Activated naive CD4-positive, alpha-beta T cell treated with anti-CD3 and anti-CD28 coated beads, Interleukin-2, amount 50 U/mL, for 16 hours (primary cell): ENCODE data around the gene GNAT1.

ENCODE experiments used
- DNase-seq: peaks from one replicate; pipeline ENCODE4 v3.0.0-alpha.2; 2020

Gene GNAT1

DNA sequence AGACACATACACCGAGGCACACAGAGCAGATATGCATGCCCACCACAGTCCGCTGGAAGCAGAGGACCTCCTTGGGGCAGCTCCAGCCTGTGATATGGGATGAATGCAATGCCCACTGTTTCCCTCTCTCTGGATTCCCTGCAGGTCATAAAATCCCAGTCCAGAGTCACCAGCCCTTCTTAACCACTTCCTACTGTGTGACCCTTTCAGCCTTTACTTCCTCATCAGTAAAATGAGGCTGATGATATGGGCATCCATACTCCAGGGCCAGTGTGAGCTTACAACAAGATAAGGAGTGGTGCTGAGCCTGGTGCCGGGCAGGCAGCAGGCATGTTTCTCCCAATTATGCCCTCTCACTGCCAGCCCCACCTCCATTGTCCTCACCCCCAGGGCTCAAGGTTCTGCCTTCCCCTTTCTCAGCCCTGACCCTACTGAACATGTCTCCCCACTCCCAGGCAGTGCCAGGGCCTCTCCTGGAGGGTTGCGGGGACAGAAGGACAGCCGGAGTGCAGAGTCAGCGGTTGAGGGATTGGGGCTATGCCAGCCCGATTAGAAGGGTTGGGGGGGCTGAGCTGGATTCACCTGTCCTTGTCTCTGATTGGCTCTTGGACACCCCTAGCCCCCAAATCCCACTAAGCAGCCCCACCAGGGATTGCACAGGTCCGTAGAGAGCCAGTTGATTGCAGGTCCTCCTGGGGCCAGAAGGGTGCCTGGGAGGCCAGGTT lies at the start of gene GNAT1:
TSS of gene GNAT1 (plus strand) at position 675 of the 725 bp plus-strand sequence. CDS start 116 bp downstream, outside the sequence.
- DNase-seq, result no peak

DNA sequence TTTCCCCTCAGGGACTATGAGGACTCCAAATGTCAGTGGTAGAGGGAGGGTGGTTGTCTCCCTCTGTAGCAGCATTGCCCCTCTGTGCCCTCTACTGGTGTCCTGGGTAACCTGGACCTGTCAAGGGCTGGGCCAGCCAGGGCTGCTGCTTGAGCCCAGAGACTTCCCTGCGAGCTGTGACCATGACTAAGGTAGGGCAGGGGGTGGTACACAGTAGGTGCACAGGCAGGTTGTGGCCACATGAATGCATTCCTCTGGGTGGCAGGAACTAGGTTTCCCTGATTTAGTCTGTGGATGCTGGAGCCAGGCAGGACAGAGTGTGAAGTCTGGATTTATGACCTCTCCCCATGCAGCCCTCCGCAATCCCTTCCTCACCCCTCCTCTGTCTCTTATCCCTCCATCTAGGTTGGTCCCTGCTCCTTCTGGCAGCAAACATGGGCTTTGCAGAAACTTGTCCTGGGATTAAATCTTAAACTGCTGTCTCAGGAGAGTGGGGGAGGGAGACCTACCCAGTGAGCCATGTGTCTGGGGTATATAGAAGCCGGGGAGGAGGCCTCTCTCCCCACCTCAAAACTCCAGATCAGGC lies 45.0 kb upstream of the GNAT1 start:
- no peak for DNase-seq

DNA sequence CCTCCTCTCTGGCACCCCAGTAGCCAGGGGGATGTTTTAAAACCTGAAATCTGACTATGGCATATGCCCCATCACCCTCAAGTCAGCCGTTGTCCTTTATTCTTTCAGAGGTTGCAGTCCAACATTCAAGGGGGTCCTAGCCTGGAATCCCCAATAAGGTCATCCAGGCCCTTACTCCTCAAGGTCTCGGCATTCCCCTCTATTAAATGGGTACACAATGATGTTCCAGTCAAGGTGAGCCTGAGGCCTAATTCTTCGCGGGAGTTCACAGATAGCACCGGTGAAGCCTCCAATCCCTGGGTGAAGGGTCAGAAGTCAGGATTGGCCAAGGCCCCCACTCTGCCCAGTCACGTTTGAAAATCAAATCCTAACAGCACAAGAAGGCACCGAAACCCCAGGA lies 44.4 kb upstream of the GNAT1 start:
- no peak for DNase-seq

DNA sequence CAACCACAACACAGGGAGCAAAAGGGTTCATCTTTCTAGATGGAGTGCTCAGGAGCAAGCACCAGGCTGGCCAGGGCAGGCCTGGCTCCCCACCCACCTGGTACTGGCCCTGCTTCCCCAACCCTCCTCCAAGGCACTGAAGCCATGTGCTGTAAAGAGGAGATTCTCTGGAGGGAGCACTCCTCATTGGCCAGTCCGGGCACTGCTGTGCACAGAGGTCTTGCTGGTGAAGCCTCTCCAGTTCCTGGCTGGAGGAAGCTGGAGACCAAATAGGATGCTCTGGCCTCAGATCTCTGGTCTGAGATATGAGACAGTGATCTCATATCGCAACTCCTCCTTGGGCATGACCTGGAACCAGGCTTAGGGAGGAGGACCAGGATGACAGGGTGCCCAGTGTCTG lies 44.0 kb upstream of the GNAT1 start:
- DNase-seq, result no peak

DNA sequence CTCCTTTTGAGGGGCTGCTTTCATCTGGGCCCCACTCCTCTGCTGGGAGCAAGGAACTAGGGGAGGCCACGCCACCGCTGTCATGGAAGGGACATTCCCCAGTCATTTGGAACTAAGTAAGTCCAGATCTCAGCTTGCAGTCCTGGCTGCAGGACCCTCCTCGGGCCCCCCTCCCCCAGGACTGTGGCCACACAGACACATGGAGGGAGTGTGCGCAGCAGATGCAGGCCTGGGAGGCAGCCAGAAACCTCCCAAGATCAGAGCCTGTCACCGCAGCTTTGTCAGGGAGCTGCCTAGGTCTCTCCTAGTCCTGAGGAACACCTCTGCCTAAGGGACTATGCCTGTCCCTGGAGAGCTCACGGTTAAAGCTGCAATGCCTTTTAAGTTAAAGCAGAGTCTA lies 43.5 kb upstream of the GNAT1 start:
- DNase-seq, result no peak

DNA sequence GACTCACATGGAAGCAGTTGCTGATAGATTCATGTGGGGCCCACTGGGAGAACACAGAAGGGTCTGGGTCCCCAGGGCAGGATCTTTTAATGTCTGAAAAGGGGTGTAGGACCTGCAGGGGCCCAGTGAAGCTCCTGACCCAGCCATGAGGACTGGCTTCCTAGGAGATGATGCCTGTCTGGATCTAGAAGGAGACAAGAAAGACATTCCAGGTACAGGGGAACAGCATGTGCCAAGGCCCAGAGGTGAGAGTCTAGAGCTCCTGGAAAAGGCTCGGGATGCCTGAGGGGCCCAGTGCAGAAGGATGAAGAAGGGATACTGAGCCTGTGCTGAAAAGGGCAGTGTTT lies 41.0 kb upstream of the GNAT1 start:
- DNase-seq, result no peak

DNA sequence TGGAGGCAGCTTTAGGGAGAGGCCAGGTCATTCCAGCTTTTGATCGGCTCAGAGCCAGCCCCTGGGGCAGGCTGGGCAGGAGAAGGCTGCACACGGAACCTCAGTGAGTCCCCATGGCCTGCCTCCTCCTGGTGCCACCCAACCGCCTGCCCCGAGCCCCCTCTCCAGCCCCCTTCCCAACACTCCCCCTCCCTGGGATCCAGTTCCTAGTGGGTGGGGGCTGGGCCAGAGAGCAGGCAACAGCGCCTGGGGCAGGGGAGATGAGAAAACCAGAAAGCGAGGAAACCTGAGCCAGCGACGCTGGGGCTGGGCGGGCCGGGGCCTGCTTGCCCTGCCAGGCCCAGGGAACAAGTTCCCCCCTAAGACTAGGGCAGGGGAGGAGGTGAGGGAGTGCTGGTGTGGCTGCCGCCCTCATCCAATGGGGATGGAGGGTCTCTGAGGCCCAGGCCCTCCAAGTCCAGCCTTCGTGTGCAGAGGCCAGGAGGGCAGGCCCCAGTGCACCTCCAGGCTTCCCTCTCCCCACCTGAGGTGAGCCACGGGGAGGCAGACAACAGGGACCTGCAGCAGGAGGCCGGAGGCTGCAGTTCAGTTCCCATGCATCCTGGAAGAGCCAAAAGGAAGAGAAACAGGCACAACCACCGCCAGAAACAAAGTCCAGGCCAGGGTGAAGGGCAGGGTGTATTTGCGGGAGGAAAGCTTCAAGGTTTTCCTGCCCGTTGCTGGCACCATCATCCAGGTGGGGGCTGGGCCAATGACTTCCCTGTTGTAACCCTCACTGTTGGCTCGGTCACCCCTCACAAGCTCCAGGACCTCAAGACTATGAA lies 40.3 kb upstream of the GNAT1 start:
- no peak for DNase-seq

DNA sequence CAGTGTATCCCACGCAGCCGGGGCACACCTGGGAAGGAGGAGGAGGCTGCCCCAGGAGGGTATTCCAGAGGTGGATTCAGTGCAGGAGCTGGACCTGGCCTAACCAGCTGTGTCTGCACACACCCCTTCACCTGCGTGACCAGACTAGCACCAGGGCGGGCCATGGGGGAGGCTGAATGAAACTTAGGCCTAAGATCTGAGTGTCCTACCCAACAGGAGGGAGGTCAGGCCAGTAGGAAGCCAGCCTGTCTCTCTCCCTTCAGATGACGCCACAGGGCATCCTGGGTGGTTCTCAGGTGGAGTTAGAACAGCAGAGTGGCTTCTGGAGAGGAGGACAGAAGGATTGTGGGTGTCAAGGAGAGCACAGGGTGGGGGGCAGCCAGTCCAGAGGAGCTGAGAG lies 39.7 kb upstream of the GNAT1 start:
- no peak for DNase-seq

DNA sequence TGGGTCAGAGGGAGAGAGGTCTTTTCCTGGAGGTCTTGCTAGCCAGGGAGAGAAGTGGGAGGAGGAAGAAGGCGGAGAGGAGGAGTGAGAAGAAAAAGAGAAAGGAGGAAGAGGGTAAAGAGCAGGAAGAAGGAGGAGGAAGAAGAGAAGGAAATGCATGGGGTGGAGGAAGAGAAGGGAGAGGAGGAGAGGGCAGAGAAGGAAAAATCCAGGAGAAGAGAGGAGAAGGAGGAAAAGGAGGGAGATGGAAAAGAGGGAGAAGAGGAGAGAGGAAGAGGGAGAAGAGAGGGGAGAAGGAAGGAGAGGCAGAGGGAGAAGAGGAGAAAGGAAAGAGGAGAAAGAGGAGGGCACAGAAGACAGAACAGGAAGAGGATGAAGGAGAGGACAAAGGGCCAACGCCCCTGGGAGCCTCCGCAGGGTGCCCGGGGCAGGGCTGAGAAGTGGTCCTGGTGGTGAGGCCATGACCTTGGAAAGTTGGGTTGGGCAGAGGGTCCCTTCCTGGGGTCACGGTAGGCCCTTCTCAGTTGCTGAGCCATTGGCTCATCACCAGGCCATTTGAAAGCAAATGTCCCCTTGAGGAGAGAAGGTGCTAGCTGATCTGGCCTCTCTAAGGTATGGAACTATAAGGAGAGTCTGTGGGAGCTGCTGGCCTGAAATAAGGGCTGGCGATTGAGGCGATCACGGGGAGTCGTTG lies 37.5 kb upstream of the GNAT1 start:
- DNase-seq, result no peak

DNA sequence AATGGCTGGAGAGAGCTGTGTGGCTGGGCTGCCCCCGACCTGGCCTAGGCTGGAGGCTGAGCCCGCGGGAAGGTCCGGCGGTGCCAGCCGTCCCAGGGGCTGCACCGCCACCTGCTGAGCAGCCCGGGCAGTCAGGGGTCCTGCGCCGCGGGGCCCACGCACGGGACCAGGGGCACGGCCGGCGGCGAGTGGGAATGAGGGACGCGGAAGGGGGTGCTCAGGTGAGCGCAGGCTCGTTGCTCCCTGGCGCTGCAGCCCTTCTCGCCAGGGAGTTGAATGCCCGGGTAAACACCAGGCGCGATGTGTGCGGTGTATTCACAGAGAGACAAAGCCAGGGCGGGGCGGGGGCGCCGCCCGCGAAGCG lies 37.0 kb upstream of the GNAT1 start:
- no peak for DNase-seq

DNA sequence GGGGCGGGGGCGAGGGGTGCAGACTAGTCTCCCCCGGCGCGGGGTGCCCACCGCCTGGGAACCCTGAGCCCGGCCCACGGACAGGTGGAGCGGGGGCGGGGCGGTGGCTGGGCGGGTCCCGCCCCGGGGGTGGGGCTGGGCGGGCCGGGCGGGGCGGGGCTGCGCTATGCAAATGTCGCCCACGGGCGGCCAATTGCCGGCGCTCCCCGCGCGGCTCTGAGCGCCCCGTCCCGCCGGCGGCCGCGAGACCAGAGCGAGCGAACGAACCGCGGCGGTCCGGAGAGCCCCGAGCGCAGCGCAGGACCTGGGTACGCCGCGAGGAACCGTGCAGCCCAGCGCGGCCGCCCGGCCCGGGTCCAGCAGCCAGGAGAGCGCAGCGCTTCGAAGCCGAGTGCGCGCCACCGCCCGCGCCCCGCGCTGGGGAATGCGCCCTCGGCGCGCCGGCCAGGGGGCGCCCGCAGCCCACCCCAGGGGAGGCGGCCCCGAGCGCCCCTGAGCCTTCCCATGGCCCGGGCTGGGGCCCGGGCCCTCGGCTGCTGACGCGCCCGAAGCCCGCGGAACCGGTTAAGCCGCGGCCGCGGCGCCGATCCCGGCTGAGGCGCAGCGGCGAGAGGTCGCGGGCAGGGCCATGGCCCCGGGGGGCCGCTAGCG lies 36.4 kb upstream of the GNAT1 start, which contains the start of gene SEMA3F:
TSS of gene SEMA3F (plus strand) at position 485 of the 651 bp plus-strand sequence. CDS start 4,299 bp downstream, outside the sequence.
- peak; percentile 67 for DNase-seq

DNA sequence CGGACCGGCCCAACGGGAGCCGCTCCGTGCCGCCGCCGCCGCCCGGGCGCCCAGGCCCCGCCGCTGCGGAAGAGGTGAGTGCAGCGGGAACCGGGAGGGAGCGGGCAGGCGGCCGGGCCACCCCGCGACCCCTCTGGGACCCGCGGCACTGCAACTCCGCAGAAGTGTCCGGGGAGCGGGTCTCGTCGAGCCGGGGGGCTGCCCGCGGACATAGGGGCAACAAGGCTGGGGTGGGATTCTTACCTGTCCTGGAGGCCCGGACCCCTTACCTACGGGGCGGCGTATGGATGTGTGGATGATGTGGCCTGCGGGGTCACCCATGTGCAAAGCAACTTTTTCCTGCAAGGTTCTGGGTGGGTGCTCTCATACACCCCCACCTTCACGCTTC lies 35.9 kb upstream of the GNAT1 start:
- no peak for DNase-seq

DNA sequence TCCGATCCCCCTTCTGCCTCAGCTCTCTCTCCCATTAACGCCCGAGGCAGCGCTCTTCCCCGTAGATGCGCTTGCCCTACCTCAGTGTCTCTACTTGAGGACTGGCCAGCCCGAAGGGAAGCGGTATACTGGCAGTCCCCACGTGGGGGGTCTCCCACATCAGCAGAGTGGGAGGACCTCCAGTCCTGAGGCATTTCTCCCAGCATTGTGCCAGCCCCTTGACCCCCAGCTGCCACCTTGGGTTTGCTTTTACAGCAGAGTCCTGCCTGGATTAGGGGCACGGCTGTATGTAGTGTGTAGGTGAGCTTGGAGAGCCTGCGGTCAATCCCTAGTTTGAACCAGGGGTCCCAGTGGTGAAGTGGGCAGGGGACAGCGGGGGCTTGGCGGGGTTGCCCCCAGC lies 35.5 kb upstream of the GNAT1 start:
- DNase-seq, result no peak

DNA sequence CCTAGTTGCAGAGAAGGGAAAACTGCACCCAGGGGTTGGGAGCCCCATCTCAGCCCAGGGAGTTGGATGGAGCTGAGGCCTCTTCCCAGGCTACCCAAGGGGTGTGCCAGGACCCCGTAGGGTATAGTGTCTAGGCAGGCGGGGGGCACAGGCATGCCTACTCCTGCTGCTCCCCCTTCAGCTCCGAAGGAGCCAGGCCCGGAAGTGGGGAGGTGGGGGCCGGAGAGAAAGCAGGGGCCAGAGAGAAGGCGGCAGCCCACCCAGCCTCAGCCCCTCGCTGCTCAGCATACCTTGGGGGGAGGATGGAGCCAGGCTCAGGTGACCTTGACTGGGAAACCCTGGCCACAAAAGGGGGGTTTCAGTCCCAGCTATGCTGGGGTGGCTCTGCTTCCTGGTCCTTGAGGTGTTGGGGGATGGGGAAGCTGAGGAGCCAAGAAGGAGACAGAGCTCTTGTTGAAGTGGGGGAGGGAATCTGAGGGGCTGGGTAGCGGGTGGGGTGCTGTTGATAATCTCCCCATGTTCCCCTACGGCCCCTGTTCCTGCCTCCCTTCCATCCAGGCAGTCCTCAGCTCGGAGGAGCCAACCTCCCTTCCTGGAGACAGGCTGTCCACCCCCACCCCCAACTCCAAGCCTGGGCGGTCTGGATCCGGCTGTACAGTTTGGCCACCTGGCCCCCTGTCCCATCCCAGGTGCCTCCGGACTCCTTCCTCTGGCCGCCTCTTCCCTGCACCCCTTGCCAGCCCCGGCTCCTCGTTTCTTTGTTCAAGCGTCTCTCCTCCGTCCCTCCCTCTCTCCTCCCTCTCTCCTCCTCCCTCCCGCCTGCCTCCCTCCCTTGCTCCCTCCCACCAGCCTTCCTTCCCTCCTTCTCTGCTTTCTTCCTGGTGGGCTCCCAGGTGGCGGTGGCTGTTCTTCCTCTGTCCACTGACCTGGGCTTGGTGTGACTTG lies 34.6 kb upstream of the GNAT1 start:
- DNase-seq, result no peak

DNA sequence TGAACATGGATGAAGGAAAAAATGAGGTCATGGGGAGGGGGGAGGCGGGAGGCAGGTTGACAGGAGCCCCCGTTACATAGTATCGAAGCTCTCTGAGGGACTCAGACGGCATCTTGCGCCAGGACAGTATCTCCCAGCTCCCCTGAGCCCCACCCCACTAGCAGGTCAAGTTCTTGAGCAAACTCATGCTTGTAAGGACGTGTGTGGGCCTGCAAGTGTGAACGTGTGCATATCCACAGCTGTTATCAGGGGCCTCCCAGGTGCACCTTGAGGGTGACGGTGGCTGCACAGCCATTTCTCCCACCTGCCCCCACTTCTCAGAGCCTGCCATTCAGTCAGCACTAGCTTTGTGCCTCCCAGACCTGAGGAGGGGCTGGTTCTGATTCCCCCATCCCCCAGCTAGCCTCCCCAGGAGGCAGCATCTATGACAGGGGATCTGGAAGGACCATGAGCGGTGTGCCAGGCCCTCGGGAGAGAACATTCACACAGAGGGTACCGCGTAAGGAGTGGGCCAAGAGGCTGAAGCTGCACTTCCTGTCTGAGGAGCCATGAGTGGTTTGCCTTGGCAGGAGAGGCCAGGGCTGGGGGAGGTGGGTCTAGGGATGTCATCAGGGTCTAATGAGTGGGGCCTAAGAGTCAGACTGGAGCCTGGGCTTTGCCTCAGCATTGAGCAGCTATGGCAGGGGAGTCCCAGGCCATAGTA lies 33.4 kb upstream of the GNAT1 start:
- no peak for DNase-seq

DNA sequence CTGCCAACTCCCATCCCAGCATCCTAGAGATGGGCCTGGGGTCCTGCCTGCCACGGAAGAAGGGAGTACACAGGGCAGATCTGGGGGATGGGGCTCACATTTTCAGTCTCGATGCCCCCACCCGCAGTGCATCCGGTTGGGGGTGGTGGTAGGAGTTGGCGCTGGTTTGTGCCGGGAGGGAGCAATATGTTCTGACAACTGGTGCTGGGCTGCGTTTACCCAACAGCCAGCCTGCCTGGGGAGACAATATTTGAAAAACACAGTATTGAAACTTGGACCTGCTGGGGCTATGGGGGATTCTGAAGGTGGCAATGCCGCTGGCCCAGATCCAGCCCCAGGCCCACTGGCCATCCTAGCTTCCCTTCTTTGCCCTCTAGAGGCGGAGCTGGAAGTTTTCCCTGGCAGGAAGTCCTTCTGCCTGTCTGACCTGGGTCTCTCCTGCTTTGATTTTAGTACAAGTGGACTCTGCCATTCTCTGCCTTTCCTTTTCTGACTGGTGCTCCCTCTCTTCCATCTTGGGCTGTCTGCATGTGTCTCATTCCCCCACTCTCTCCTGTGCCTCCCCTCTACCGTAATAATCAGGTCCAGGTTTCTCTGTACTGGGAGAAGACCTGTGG lies 32.8 kb upstream of the GNAT1 start:
- DNase-seq, result no peak

DNA sequence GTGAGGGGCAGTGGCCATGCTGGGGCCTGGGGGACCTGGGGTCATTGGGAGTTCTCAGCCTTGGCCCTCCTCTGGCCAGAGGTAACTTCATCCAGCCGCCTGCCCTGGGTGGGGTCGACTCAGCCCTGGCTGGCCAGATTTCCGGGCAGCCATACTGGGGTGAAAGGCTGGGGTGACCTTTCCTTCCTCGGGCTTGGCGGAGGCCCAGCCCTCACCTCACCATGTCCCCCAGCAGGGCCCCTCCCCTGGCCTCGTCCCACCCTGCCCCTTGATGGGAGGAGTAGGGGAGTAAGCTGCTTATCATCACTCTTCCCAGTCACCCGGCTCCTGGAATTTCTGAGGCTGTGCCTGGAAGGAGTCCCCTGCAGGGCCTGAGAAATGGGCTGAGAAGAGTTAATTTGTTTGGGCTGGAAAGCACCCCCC lies 30.8 kb upstream of the GNAT1 start:
- no peak for DNase-seq

DNA sequence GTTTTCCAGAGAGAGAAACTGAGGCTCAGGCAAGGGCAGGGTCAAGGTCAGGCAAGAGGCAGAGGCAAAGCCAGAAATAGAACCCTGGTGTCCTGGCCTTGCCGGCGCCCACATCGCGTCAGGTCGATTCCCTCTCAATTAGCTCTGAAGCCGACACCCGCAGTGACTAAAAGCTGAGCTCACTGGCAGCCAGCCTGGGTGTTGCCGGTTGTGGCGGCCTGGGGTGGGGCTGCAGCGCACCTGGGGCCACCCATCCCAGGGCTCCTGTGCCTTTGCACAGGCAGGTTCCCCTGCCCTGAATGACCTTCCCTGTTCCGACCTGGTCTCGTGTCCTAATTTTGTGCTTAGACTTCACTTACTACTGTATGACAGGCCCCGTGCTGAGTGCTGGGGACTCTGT lies 30.1 kb upstream of the GNAT1 start:
- no peak for DNase-seq

DNA sequence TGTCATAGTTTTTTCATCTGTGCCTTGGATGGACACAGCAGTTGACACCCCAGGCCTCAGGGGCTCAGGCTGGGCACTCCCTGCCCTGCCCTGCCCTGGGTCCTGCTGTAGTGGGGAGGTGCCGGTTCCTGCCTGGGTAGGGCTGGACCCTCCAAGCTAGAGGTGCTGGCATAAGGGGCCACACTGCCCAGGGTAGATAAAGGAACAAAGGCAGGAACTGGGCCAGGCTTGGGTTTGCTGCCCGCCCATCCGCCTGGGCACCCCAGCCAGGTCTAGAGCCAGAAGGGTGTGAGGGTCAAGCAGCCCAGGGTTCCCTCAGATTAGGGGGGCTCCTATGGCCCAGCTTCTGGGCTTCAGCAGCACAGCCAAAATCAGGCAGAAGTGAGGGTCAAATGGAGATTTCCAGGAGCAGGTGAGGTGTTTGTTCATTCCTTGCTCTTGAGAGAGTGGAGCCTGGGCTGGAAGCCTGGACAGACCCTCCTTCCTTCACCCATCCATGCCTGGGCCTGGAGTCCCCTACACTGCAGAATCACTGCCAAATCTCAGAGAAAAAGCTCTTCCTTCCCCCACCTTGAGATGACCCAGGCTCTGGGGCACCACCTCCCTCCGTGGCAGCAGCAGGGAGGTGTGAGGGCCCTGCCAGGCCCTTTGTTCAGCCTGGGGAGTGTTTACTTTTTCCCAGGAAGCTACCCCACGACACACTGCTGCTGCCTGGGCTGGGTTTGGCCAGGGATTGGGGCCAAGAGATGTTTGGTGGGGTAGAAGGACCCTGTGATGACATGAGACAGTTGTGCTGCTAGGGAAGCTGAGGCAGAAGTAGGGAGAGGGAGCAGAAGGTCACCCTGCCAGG lies 29.2 kb upstream of the GNAT1 start:
- no peak for DNase-seq
